ENCODE data around the gene CCDC71L. TPM values are rescaled to one million over a fixed set of nuclear protein-coding genes. Genes with fewer than 3 reads are reported as not detected.

The CCDC71L gene
- polyA plus RNA-seq, 1 donor from 2014 or later, result 38.3 TPM

GRCh38 chr7:106615808-106616707 lies 44.9 kb downstream of the CCDC71L start:
- H3K4me3 ChIP-seq (ENCODE audit: low read length), result no peak overlapping the region
- H3K4me2 ChIP-seq (ENCODE audit: low read length), result no peak overlapping the region
- H3K9me2 ChIP-seq (ENCODE audit: insufficient read depth, low read length), result no peaks in the 10 kb centered on the region
- H3K36me3 ChIP-seq (ENCODE audit: insufficient read depth, low read length), result no peaks in the 10 kb centered on the region
- TF ChIP-seq EZH2 (IDR thresholded peaks at IDR 0.05; ENCODE audit: borderline replicate concordance, insufficient read depth, low read length, poor library complexity, severe bottlenecking) (no peak), POLR2AphosphoS5 (IDR thresholded peaks at IDR 0.05) (no peak), SMC3 (conservative IDR thresholded peaks at IDR 0.05; ENCODE audit: poor library complexity) (no peak), MXI1 (conservative IDR thresholded peaks at IDR 0.05; ENCODE audit: poor library complexity, severe bottlenecking) (no peak), TAF1 (IDR thresholded peaks at IDR 0.05; ENCODE audit: low read depth) (no peak)
- no peak overlapping the region for H2AFZ ChIP-seq (ENCODE audit: low read depth, low read length)
- no peak overlapping the region for H3K9ac ChIP-seq (ENCODE audit: low read length)
- no peaks in the 10 kb centered on the region for H3K9me3 ChIP-seq (ENCODE audit: low read length)
- H4K20me1 ChIP-seq (ENCODE audit: insufficient read depth), result no peaks in the 10 kb centered on the region
- no peaks in the 10 kb centered on the region for H3F3A ChIP-seq (ENCODE audit: insufficient read depth, low read length, poor library complexity, severe bottlenecking)
- H3K27ac ChIP-seq (ENCODE audit: low read length), result no peak overlapping the region
- no peaks in the 10 kb centered on the region for H3K27me3 ChIP-seq (ENCODE audit: insufficient read depth, low read depth, low read length)
- no peaks in the 10 kb centered on the region for H3K79me2 ChIP-seq (replicated peaks; ENCODE audit: insufficient read depth, low read length)

DNA sequence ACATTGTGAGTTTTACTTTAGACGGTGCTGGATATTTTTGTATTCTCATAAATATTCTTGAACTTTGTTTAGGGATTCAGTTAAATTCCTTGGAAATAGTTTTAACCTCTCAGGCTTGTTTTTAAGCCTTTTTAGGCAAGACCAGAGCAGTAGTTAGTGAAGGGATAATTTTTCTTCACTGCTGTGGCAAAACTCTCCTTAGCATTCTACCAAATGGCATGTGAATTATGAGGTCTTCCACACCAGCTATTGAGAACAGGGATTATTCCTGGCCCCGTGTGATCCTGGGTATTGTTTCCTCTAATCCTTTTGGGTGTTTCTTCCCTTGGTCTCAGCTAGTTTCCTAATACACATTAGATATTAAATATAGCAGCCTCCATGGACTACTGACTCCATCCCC lies 46.2 kb downstream of the CCDC71L start:
- H3K4me2 ChIP-seq (ENCODE audit: low read length), result no peak overlapping the region
- no peak for TF ChIP-seq POLR2AphosphoS5 (IDR thresholded peaks at IDR 0.05)
- TF ChIP-seq TAF1 (IDR thresholded peaks at IDR 0.05; ENCODE audit: low read depth), result no peak
- TF ChIP-seq, protein P1, sequence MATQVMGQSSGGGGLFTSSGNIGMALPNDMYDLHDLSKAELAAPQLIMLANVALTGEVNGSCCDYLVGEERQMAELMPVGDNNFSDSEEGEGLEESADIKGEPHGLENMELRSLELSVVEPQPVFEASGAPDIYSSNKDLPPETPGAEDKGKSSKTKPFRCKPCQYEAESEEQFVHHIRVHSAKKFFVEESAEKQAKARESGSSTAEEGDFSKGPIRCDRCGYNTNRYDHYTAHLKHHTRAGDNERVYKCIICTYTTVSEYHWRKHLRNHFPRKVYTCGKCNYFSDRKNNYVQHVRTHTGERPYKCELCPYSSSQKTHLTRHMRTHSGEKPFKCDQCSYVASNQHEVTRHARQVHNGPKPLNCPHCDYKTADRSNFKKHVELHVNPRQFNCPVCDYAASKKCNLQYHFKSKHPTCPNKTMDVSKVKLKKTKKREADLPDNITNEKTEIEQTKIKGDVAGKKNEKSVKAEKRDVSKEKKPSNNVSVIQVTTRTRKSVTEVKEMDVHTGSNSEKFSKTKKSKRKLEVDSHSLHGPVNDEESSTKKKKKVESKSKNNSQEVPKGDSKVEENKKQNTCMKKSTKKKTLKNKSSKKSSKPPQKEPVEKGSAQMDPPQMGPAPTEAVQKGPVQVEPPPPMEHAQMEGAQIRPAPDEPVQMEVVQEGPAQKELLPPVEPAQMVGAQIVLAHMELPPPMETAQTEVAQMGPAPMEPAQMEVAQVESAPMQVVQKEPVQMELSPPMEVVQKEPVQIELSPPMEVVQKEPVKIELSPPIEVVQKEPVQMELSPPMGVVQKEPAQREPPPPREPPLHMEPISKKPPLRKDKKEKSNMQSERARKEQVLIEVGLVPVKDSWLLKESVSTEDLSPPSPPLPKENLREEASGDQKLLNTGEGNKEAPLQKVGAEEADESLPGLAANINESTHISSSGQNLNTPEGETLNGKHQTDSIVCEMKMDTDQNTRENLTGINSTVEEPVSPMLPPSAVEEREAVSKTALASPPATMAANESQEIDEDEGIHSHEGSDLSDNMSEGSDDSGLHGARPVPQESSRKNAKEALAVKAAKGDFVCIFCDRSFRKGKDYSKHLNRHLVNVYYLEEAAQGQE (IDR thresholded peaks at IDR 0.05; ENCODE audit: borderline replicate concordance), result no peak
- no peak for TF ChIP-seq EZH2 (IDR thresholded peaks at IDR 0.05; ENCODE audit: borderline replicate concordance, insufficient read depth, low read length, poor library complexity, severe bottlenecking)
- TF ChIP-seq EP300 (conservative IDR thresholded peaks at IDR 0.05; ENCODE audit: poor library complexity, severe bottlenecking), result no peak
- TF ChIP-seq RAD21 (conservative IDR thresholded peaks at IDR 0.05), result no peak
- TF ChIP-seq SMC3 (conservative IDR thresholded peaks at IDR 0.05; ENCODE audit: poor library complexity), result no peak
- TF ChIP-seq MXI1 (conservative IDR thresholded peaks at IDR 0.05; ENCODE audit: poor library complexity, severe bottlenecking), result no peak
- TF ChIP-seq CTCF (IDR thresholded peaks at IDR 0.05; ENCODE audit: poor library complexity, severe bottlenecking), result no peak
- H3K79me2 ChIP-seq (replicated peaks; ENCODE audit: insufficient read depth, low read length), result no peaks in the 10 kb centered on the region
- H3K36me3 ChIP-seq (ENCODE audit: insufficient read depth, low read length), result no peaks in the 10 kb centered on the region
- no peak overlapping the region for H3K4me3 ChIP-seq (ENCODE audit: low read length)
- H3K27me3 ChIP-seq (ENCODE audit: insufficient read depth, low read depth, low read length), result no peaks in the 10 kb centered on the region
- H4K20me1 ChIP-seq (ENCODE audit: insufficient read depth), result no peaks in the 10 kb centered on the region
- no peak overlapping the region for H3K27ac ChIP-seq (ENCODE audit: low read length)
- H2AFZ ChIP-seq (ENCODE audit: low read depth, low read length), result no peak overlapping the region
- H3F3A ChIP-seq (ENCODE audit: insufficient read depth, low read length, poor library complexity, severe bottlenecking), result no peaks in the 10 kb centered on the region
- no peaks in the 10 kb centered on the region for H3K9me2 ChIP-seq (ENCODE audit: insufficient read depth, low read length)
- no peak overlapping the region for H3K9ac ChIP-seq (ENCODE audit: low read length)
- H3K9me3 ChIP-seq (ENCODE audit: low read length), result no peaks in the 10 kb centered on the region
